Suprapubic skin (tissue), 3 donors: ENCODE results near the gene CASQ1.

Experiments used
- POLR2A ChIP-seq, 2 donors: fragments of 450-650 bp; IDR thresholded peaks; one replicate each; pipeline ENCODE4 v1.6.1; 2017; ENCODE audit warnings: antibody characterized with exemption in 2 of 2, mild to moderate bottlenecking in 2 of 2, moderate library complexity in 2 of 2
- TF ChIP-seq, protein P1 (sequence below), 2 donors: fragments of 200-600 bp in 1 of 2; fragments of 450-650 bp in 1 of 2; sonication (generic) in 1 of 2; IDR thresholded peaks; one replicate each; pipeline ENCODE4 v1.5.1; 2016 to 2019; ENCODE audit warnings: antibody characterized with exemption in 2 of 2, mild to moderate bottlenecking in 1 of 2, moderate library complexity in 1 of 2

DNA sequence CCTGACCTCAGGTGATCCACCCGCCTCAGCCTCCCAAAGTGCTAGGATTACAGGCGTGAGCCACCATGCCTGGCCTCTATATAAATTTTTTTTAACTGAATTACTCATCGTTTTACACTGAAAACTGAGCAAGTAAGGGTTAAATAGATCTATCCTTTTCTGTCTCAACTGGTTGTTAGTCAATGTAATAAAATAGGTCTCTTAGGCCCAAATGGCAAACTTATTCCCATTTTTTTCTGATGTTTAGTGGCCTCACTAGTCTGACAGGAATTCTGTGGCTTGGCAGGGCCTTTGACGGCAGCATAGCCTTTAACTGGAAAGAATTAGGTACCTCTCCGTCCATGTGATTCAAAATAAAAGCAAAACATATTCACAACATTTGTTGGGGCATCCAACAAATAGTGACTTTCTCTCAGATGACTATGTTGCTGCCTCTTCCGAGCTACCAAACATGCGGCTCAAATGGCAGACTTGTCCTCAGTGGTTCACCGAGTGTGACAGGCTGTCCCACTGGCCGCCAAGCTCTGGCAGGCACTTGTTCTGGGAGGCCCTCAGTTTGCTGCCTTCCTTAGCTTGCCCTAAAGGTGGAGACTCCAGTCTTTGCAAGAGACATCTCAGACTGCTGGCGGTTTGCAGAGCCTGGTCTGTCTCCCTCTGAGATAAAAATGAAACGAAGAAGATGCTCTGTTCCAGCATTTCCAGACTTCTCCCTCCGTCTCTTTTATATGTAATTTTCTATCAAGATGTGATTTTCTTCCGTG, 21.6 kb upstream of the CASQ1 start:
- TF ChIP-seq, protein P1, sequence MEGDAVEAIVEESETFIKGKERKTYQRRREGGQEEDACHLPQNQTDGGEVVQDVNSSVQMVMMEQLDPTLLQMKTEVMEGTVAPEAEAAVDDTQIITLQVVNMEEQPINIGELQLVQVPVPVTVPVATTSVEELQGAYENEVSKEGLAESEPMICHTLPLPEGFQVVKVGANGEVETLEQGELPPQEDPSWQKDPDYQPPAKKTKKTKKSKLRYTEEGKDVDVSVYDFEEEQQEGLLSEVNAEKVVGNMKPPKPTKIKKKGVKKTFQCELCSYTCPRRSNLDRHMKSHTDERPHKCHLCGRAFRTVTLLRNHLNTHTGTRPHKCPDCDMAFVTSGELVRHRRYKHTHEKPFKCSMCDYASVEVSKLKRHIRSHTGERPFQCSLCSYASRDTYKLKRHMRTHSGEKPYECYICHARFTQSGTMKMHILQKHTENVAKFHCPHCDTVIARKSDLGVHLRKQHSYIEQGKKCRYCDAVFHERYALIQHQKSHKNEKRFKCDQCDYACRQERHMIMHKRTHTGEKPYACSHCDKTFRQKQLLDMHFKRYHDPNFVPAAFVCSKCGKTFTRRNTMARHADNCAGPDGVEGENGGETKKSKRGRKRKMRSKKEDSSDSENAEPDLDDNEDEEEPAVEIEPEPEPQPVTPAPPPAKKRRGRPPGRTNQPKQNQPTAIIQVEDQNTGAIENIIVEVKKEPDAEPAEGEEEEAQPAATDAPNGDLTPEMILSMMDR (IDR thresholded peaks at IDR 0.05) = no peak
- no peak for TF ChIP-seq POLR2A (IDR thresholded peaks at IDR 0.05)
